HPDE6-E6E7 (cell line): ENCODE results near the gene C10orf67.

Experiments
- DNase-seq: peaks from one replicate; pipeline ENCODE4 v3.0.0; 2011; ENCODE audit warnings: missing footprints; ENCODE audit errors: extremely low spot score

C10orf67 gene

GRCh38 chr10:23198940-23199767, 145.4 kb downstream of the C10orf67 start:
- no peak for DNase-seq

- no peak for DNase-seq
Observed at GRCh38 chr10:23198610-23198939, 146.0 kb downstream of the C10orf67 start.

GRCh38 chr10:23197416-23197861, 147.2 kb downstream of the C10orf67 start:
- DNase-seq, result no peak

GRCh38 chr10:23196915-23197314, 147.7 kb downstream of the C10orf67 start:
- DNase-seq, result no peak

DNA sequence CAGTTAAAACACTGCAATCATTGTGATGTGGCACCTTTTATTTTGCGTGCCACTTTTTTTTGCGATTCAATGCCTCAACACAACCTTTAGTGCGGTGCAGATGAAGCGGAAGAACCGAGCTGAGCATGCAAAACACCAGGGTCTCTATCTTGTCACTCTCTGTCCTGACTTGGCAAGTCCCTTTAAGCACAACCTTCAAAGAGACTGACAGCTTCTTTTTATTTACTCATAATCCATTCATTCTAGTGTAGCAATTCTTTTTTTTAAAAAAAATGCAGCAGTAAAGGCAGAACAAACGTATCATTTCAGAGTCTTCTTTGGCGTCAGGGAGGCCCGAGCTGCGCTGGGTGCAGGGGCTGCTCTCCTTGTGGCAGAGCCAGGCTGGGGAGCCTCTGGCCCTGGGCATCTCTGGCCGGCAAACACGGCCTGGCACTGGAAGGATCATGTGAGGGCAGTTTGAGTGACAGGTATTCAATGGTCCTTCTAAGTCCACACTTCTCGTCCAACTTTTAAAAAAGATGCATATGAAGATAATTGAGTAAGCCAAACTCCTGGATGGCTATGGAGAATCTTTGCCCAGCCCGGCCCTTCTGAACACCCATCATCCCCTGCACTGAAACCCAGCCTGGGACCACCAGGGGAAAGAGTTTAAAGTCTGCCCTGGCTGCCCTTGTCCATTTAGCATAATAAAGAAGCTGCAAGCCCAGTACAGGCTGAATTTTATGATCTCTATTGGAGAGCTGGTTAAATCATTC, 148.6 kb downstream of the C10orf67 start:
- no peak for DNase-seq

DNA sequence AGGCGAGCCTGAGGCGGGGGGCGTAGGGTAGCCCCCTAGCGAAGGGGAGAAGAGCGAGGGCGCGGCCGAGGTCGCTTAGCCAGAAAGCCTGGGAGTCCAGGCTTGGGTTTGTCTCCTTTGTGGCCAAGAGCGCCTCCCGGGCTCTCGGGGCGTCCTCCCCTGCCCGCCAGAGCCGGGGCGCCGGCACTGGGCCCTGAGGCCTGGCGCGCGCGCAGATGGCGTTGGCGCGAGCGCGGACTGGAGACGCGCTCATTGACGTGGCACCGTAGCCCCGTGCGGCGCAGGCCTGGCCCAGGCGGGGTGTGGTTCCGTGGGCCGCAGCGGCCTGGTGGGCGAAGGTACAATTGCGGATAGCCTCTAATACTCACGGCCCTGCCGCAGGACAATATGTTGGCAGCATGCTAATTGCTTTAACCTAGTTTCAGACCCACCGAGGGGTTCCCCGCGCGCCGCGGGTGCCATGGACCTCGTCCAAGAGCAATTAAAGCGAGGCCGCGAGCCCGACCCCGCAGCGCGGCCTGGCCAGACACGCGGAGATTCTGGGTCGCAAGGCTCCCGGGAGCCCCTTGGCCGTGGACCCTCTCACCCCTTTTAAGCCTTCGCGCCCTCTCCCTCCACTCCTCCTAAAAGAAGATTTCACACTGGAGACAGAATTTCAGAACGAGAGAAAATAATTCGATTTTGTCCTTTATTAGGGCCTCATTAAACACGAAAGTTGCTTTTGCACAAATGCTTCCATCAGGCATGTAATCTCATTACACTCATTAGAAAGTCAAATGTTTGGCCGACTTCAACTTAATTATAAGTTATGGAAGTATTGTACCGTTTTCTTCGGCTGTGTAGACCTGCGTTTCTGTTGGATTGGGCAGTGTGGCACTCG, 149.4 kb downstream of the C10orf67 start:
- no peak for DNase-seq

GRCh38 chr10:23194471-23194965, 150.1 kb downstream of the C10orf67 start:
- no peak for DNase-seq

- DNase-seq, result no peak
Observed at GRCh38 chr10:23193435-23194074, 151.0 kb downstream of the C10orf67 start.

DNA sequence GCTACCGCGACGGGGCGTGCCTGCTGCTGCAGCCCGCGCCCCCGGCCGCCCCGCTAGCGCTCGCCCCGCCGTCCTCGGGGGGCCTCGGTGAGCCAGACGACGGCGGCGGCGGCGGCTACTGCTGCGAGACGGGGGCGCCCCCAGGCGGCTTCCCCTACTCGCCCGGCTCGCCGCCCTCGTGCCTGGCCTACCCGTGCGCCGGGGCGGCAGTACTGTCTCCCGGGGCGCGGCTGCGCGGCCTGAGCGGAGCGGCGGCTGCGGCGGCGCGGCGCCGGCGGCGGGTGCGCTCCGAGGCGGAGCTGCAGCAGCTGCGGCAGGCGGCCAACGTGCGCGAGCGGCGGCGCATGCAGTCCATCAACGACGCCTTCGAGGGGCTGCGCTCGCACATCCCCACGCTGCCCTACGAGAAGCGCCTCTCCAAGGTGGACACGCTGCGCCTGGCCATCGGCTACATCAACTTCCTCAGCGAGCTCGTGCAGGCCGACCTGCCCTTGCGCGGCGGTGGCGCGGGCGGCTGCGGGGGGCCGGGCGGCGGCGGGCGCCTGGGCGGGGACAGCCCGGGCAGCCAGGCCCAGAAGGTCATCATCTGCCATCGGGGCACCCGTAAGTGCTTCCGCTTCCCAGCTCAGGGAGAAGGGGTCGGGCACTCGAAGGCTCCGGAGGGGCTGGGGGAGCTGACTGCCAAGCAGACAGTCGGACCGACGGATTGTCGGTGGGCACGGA, 151.7 kb downstream of the C10orf67 start:
- no peak for DNase-seq

GRCh38 chr10:23191764-23192711, 152.6 kb downstream of the C10orf67 start, which contains the start of gene PTF1A:
Gene PTF1A (plus strand): TSS chr10:23192312. CDS start chr10:23192531, 219 bp downstream.
- no peak for DNase-seq

DNA sequence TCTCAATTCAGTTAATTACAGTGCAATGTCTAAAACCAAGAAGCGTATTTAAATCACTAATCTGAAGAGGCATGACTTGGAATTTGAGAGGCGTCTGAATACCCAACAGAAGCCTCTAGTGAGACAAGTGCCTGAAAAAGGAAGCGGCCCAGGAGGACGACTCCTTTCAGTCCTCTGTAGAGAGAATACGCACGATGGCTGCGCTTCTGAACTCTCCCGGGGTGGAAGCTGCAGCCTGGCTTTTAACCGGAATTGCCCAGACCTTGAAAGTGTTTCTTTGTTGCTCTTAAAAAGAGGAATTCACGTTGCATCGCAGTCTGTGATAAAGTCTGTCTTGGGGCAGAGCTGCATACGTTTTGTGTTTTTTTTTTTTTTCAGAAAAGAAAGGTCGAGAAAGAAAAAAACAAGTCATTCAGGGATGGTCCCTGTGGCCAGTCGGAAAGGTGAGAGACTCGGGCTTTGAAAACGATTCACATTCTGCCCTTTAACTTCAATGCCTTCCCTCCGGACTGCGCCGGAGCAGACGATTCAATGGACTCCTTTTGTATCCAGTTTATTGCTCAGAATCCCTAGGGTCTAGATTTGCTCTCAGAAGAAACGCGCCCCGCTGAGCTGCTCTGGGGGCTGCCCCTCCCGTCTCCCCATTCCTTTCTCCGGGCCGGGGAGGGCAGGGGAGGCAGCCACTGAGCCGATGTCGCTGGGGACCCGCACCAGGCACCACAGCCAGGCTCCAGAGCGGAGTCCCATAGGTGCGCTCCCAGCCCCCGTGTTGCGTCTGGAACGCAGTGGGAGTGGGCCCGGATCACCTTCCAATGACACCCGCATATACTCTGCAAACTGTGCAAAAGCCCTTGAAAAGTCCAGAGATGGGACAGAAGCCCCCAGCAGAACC, 153.5 kb downstream of the C10orf67 start:
- no peak for DNase-seq

DNA sequence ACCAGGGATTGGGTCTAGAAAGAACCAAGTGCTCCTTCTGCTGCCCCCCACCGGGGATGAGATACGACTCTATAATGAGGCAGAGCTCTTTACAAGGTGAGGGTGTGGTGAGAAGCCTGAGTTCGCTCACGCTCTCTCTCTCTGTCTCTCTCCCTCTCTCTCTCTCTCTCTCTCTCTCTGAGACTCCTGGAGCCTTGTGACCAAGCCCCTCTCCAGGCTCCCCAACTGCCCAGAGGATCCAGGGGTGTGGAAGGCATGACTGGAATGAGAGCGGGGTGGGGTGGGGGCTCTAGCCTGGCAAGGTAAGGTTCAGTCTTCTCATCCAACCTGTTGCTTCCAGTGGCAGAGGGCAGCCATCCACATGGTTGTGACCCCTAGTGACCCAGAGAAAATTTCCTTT, 155.6 kb downstream of the C10orf67 start:
- no peak for DNase-seq

DNA sequence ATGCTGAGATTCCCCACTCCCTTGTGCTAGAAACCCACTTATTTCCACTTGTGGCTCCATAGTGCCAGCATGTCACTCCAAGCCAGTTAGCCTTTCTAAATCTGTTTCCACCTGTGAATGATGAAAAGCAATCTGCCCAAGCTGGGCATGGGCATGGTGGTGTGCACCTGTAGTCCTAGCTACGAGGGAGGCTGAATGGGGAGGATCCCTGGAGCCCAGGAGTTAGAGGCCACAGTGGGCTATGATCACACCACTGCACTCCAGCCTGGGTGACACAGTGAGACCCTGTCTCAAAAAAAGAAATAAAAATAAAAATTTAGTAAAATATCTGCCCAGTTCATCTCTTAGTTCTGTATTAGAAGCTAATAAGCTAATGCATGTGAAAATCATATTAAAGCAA, 157.4 kb downstream of the C10orf67 start:
- no peak for DNase-seq

DNA sequence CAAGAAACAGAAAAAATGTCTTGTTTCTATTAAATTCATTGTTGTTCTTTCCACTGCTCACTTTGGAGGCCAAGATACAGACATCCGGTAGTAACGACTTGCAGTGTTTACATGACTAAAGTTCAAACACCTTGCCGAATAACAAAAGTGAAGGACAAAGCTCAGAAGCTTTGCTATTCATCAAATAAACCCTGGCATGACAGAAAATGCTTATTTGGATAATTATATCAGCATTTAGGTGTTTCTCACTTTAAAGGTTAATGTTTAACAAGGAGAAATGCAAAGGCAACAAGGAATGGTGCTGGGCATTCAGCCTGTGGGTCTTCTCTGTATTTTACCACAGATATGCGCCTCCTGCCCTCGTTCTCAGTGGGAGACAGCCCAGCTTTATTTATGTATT, 157.9 kb downstream of the C10orf67 start:
- DNase-seq, result no peak

- no peak for DNase-seq
Observed at GRCh38 chr10:23186178-23186577, 158.4 kb downstream of the C10orf67 start.

DNA sequence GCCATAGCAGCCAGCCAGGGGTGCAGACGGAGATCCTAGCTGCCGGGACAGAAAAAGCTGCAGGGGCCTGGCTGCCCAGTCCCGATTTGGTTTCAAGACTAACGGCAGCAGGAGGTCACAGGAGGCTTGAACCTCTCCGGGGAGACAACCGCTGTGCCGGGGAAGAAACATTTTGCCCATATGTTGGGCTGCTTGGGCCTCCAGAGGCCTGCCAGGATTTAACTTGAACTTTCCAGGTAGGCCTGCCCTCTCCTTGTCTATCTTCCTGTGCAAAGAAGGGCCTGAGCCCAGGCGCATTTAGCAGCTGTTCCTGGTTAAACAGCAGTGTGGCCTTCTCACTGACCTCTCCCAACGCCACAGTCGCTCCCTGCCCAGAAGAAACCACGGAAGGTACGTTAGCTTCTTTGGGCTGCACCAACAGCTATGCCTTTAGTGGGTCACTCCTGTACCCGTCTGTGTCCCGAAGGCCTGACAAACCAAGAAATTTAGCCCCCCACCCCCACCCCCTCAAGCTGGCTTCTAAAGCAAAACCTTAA, 169.6 kb downstream of the C10orf67 start:
- DNase-seq, result no peak

- no peak for DNase-seq
Observed at GRCh38 chr10:23174074-23174976, 170.3 kb downstream of the C10orf67 start.
